Osteoblast (primary cell): ENCODE results near the gene NCR1. TPM values are rescaled to one million over a fixed set of nuclear protein-coding genes. Genes with fewer than 3 reads are reported as not detected.
"Not testable (repeated sequence)": the region's sequence is repeated elsewhere in the genome, so short reads cannot be mapped to it uniquely, and the experiment has no call there.

Source experiments
- DNase-seq: peaks from one replicate; pipeline ENCODE4 v3.0.0; 2011; ENCODE audit warnings: low spot score, mixed read lengths; ENCODE audit not compliant: insufficient read length; ENCODE audit errors: missing footprints
- H2AFZ ChIP-seq: 2 replicates; pipeline ENCODE4 v1.6.0; 2011; ENCODE audit warnings: mild to moderate bottlenecking, low read length
- H3K27ac ChIP-seq: 2 replicates; pipeline ENCODE4 v1.5.1; 2011; ENCODE audit warnings: mild to moderate bottlenecking, low read depth, low read length, moderate library complexity
- H3K27me3 ChIP-seq: 2 replicates; pipeline ENCODE4 v1.6.0; 2012; ENCODE audit warnings: mild to moderate bottlenecking, control low read depth, inconsistent platforms, low read length, moderate library complexity; ENCODE audit not compliant: insufficient read depth
- H3K36me3 ChIP-seq: 2 replicates; pipeline ENCODE4 v1.5.1; 2011; ENCODE audit warnings: mild to moderate bottlenecking, low read length, control low read depth, moderate library complexity; ENCODE audit not compliant: insufficient read depth
- H3K4me1 ChIP-seq: 2 replicates; pipeline ENCODE4 v1.5.1; 2011; ENCODE audit warnings: mild to moderate bottlenecking, low read length, control low read depth, moderate library complexity; ENCODE audit not compliant: insufficient read depth
- H3K4me2 ChIP-seq: 2 replicates; pipeline ENCODE4 v1.6.0; 2011; ENCODE audit warnings: mild to moderate bottlenecking, low read length; ENCODE audit not compliant: insufficient read depth
- H3K4me3 ChIP-seq: fragments of 200-600 bp; sonication (generic); 3 replicates; pipeline ENCODE4 v1.5.1; 2012; ENCODE audit warnings: mild to moderate bottlenecking, low read length, inconsistent platforms; ENCODE audit not compliant: insufficient read depth
- H3K79me2 ChIP-seq: 2 replicates; pipeline ENCODE4 v1.6.0; 2012; ENCODE audit warnings: mild to moderate bottlenecking, low read length, control low read depth, inconsistent platforms; ENCODE audit not compliant: insufficient read depth
- H3K9me3 ChIP-seq: 2 replicates; pipeline ENCODE4 v1.5.1; 2011; ENCODE audit warnings: low read depth, low read length, control low read depth
- H4K20me1 ChIP-seq: 2 replicates; pipeline ENCODE4 v1.6.0; 2012; ENCODE audit warnings: mild to moderate bottlenecking, low read length, control low read depth; ENCODE audit not compliant: insufficient read depth
- CTCF ChIP-seq: IDR thresholded peaks from 2 replicates; pipeline ENCODE4 v1.5.1; 2011; ENCODE audit warnings: mild to moderate bottlenecking, low read depth, low read length, moderate library complexity; ENCODE audit errors: extremely low read depth
- total RNA-seq: library from RNA; depleted of rRNA; stranded (reverse); fragments of >200 nt; gene quantifications from 2 replicates; pipeline ENCODE4 v1.2.3, GENCODE V29; 2012

The NCR1 gene
- total RNA-seq, 1 donor, result 0.36 TPM

GRCh38 chr19:54902061-54902460, 3.9 kb upstream of the NCR1 start:
- no peak for DNase-seq
- TF ChIP-seq CTCF, result no peak
- Histone ChIP-seq H3K27ac (no peak overlapping the region), H3K4me2 (no peak overlapping the region), H2AFZ (no peak overlapping the region), H3K27me3 (no peaks in the 10 kb centered on the region), H3K4me1 (no peaks in the 10 kb centered on the region), H3K79me2 (no peaks in the 10 kb centered on the region), H3K36me3 (no peaks in the 10 kb centered on the region), H3K4me3 (no peak overlapping the region), H3K9me3 (no peaks in the 10 kb centered on the region), H4K20me1 (no peaks in the 10 kb centered on the region)

- Histone ChIP-seq H4K20me1 (no peaks in the 10 kb centered on the region), H3K79me2 (no peaks in the 10 kb centered on the region), H3K4me3 (no peak overlapping the region), H3K9me3 (no peaks in the 10 kb centered on the region), H3K27me3 (no peaks in the 10 kb centered on the region), H3K36me3 (no peaks in the 10 kb centered on the region), H3K4me1 (no peaks in the 10 kb centered on the region), H3K27ac (no peak overlapping the region), H3K4me2 (no peak overlapping the region), H2AFZ (no peak overlapping the region)
- no peak for DNase-seq
- no peak for TF ChIP-seq CTCF
Measured at GRCh38 chr19:54903303-54903702, 2.6 kb upstream of the NCR1 start.

- not testable (repeated sequence) for H3K4me1 ChIP-seq, H3K27ac ChIP-seq, H3K4me2 ChIP-seq, H2AFZ ChIP-seq, H4K20me1 ChIP-seq, H3K79me2 ChIP-seq, H3K9me3 ChIP-seq, H3K27me3 ChIP-seq, DNase-seq, H3K36me3 ChIP-seq, H3K4me3 ChIP-seq
Measured at GRCh38 chr19:54904261-54904660, 1.7 kb upstream of the NCR1 start.

- Histone ChIP-seq H3K27me3 (no peaks in the 10 kb centered on the region), H3K4me3 (no peak overlapping the region), H3K4me1 (no peaks in the 10 kb centered on the region), H3K27ac (no peak overlapping the region), H4K20me1 (no peaks in the 10 kb centered on the region), H3K9me3 (no peaks in the 10 kb centered on the region), H3K36me3 (no peaks in the 10 kb centered on the region), H2AFZ (peak overlapping the region; percentile 74), H3K79me2 (no peaks in the 10 kb centered on the region), H3K4me2 (no peak overlapping the region)
- DNase-seq, result no peak
- TF ChIP-seq CTCF, result no peak
Measured at GRCh38 chr19:54905421-54905802, 536 bp upstream of the NCR1 start.

- DNase-seq, result peak; percentile 4
- TF ChIP-seq CTCF, result no peak
- H2AFZ ChIP-seq, result no peak overlapping the region
- H3K4me1 ChIP-seq, result no peaks in the 10 kb centered on the region
- H3K36me3 ChIP-seq, result no peaks in the 10 kb centered on the region
- no peaks in the 10 kb centered on the region for H3K79me2 ChIP-seq
- H3K4me2 ChIP-seq, result no peak overlapping the region
- H3K27ac ChIP-seq, result no peak overlapping the region
- no peaks in the 10 kb centered on the region for H3K9me3 ChIP-seq
- no peaks in the 10 kb centered on the region for H4K20me1 ChIP-seq
- H3K27me3 ChIP-seq, result no peaks in the 10 kb centered on the region
- no peak overlapping the region for H3K4me3 ChIP-seq
Measured at GRCh38 chr19:54906819-54907218, 871 bp downstream of the NCR1 start.

- H3K27ac ChIP-seq, result not testable (repeated sequence)
Measured at GRCh38 chr19:54907899-54908298, 2.0 kb downstream of the NCR1 start.

More at GRCh38 chr19:54907899-54908298, 2.0 kb downstream of the NCR1 start:
- H3K9me3 ChIP-seq, H3K4me3 ChIP-seq, H3K4me2 ChIP-seq, H4K20me1 ChIP-seq, H2AFZ ChIP-seq, H3K79me2 ChIP-seq, H3K4me1 ChIP-seq, H3K27me3 ChIP-seq, H3K36me3 ChIP-seq, DNase-seq: not testable (repeated sequence)
